HPDE6-E6E7 (cell line): ENCODE results near the gene C9orf72.
A peak's percentile ranks its signal among the peaks of the same experiment; 100 is the strongest.
"Not testable (repeated sequence)": the region's sequence is repeated elsewhere in the genome, so short reads cannot be mapped to it uniquely, and the experiment has no call there.

ENCODE experiments used
- DNase-seq: peaks from one replicate; pipeline ENCODE4 v3.0.0; 2011; ENCODE audit warnings: missing footprints; ENCODE audit errors: extremely low spot score

Gene C9orf72

DNA sequence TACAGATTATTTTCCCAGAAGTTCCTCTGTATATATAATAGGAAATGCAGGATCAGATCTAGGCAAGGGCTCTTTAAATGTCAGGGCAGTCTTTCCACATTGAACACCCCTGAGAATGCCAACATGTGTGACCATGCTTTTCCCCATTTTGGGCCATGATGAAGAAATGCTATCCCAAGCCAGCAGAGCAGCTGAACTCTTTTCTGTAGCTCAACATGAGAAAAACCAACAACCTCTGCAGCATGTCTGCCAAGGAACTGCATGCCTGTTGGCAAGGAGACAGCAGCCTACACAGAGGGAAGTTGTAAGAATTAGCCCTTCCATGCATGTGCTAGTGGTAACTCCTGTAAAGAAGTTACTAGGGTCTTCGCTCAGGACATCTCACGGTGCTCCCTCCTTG lies 58.7 kb downstream of the C9orf72 start:
- DNase-seq = no peak

DNA sequence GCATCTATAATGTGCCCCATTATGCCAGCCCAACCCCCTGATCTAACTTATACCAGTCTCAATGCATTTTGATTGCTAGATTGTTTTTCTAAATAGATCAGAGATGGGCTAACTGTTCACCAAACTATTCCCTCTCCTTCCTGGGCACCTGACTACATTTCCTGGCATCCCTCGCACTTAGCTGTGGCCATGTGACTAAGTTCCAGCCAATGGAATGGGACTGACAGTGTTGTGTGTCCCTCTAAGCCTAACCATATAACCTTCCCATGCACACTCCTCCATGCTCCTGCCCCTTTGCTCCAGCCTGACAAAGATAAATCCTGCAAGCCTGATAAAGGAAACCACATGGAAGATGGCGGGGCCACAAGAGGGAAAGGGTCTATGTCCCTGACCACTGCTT lies 61.5 kb downstream of the C9orf72 start:
- no peak for DNase-seq

DNA sequence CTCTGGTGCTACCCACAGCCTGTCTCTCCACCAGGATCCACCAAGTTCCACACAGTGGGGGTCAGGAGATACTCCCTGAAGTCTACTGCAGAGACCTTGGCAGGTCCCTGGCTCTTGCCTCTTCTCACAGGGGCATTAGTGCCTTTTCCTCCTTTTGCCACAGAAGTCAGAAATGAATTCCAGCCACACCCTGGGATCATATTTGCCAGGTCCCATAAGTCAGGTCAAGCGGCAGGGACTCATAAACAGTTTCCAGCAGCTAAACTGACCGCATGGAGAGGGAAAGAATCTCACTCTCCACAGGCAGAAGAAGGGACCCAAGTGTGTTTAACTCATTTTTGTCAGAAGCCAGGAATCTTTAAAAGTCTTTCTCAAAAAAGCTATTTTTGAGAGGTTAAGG lies 62.5 kb downstream of the C9orf72 start:
- no peak for DNase-seq

DNA sequence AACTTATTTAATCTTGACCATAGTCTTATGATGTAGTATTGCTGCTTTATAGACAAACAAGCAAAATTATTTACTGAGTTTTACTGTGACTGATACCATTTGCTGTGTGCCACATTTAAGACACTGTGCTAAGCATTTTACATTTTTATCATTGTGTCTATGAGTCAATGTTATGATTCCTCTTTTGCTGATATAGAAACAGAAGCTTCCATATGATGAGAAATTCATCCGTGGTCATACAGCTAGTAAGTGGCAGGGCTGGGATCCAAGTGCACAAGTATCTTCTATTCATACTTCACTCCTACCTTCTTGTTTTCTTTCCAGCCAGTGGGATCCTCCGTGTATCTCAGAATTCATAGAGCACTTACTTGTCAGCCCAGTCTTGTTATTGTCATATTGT lies 66.3 kb downstream of the C9orf72 start:
- no peak for DNase-seq

DNA sequence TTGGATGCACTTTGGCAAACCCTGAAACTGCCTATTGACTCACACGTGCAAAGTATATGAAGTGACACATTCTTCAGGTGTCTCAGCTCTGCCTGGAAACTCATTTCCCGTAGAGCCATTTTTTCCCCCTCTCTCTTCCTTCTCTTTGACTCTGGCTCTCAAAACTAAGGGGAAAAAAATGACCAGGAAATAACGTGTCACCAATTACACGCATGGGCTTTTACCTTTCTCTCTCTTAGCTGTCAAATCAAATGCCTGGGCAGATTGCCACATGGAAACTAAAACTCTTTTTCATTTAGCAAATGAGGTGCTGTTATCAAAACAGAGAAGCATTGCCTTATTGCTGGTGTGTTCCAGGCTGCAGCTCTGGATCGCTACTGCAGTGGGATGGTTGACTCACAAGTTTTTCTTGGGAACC lies 67.5 kb downstream of the C9orf72 start:
- DNase-seq = peak; percentile 23

DNA sequence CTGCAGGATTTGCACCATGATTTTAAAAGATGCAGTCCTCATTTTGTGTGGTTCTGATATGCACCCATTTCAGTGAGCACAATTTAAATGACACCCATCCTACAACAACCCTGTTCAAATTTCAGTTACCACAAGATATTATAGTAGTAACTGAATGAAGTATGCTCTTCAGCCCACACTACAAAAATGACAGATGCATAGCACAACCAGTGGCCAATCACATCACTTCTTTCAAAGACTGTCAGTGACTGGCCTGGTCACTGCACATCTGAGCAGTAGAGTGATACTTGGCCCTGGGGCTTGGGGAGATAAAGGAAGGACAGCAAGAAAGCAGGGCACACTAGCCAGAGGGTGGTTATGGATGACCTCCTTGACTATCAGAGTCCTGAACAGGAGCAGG lies 69.0 kb downstream of the C9orf72 start:
- no peak for DNase-seq

DNA sequence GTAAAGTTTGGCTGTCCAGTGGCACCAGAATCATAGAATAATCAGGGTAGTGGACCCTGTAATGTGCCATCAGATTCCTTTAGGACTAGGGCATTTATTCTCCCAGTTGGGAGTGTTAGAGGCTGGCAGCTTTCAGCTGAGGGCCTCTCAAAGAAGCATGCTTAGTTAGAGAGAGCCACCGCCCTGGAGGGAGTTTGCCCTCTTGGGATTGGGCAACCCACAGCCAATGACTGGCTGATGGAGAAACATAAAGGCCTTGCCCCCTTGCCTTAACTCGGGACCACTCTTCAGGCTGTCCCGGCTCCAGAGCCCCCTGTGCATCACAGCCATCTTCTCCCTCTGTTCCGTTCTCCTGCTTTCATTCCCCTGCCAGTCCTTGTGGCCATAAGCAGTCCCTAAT lies 69.7 kb downstream of the C9orf72 start:
- no peak for DNase-seq

DNA sequence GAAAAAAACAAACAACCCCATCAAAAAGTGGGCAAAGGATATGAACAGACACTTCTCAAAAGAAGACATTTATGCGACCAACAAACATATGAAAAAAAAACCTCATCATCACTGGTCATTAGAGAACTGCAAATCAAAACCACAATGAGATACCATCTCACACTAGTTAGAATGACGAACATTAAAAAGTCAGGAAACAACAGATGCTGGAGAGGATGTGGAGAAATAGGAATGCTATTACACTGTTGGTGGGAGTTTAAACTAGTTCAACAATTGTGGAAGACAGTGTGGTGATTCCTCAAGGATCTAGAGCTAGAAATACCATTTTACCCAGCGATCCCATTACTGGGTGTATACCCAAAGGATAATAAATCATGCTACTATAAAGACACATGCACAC lies 72.4 kb downstream of the C9orf72 start:
- not testable (repeated sequence) for DNase-seq

DNA sequence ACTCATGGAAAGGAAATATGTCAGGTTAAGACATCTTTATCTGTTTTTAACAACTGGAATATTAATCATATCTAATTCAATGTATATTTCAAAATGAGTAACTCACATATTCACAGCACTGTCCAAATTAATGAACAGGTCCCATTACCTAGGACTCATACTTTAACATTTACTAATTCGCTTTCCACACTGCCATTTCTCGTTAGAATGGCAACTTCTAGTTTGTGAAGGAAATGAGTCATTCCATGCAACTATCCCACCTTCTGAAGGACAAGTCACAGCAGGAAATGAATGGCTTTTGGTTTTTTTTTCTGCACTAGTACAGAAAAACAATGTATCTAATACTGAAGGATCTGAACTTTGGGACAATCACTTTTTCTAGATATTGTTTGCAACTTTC lies 73.8 kb downstream of the C9orf72 start:
- peak; percentile 62 for DNase-seq

DNA sequence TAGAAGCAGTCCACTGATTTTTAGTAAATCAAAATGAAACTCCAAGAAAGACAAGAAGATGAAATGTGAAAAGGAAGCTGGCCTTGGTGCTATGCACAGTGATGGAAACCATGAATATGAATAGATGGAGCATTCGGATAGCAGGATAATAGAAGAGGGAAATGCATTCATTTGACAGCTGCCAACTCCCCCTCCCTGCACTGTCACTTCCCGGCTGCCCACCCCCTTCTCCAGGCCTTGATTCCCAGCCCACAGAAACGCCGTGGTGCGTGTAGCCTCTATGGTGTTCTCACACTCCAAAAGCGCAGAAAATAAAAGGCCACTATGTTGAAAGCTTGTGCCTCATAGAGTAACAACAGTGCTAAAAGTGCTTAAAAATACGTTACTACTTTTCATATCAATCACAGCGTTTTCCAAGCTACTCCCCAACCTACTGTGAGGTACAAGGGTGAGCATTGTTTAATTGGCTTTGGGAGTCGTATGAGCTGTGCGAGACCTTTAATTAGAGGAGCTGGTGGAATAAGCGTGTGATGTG lies 75.3 kb downstream of the C9orf72 start:
- DNase-seq = no peak
